Measurements from ENCODE around the gene CBARP. TPM values are rescaled to one million over a fixed set of nuclear protein-coding genes. Genes with fewer than 3 reads are reported as not detected.
A peak's percentile ranks its signal among the peaks of the same experiment; 100 is the strongest.

The CBARP gene
- total and polyA plus RNA-seq, 2 of the 13 experiments (the other 11 are each of a cell fraction or from before 2014, with no cell fraction given), result 1.2 to 1.4 TPM

DNA sequence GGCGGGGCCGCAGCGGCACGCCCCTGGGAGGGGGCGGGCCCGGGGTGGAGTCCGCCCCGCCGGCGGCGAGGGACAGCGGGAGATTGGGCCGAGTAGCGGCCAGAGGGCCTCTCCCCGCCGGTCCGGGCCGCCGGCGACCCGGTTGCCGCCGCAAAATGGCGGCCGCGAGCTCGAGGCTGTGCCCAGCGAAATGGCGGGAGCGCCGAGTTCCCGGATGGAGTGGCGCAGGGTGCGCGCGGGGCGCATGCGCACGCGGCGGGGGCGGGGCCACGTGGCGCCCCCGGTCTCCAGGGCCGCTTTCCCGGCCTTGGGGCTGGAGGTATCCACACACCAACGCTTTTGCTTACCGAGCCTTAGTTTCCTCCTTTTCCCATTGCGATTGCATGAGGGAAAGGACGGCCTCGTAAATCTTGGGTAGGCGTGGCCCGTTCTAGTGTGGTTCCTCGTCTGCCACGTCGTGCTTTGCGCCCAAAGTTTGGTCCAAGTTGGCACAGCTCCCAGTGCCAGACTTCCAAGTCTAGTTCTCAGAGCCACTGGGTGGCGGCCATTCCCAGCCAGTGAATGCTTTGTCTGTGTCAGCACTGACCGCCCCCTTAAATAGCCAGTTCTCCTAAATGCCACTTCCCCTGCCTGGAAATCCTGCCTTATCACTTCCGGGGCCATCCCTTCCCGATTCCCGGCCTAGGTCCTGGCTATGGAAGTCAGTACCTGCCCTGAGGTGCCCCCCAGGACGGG, 31.8 kb upstream of the CBARP start (continued):
- TF ChIP-seq, protein P1, sequence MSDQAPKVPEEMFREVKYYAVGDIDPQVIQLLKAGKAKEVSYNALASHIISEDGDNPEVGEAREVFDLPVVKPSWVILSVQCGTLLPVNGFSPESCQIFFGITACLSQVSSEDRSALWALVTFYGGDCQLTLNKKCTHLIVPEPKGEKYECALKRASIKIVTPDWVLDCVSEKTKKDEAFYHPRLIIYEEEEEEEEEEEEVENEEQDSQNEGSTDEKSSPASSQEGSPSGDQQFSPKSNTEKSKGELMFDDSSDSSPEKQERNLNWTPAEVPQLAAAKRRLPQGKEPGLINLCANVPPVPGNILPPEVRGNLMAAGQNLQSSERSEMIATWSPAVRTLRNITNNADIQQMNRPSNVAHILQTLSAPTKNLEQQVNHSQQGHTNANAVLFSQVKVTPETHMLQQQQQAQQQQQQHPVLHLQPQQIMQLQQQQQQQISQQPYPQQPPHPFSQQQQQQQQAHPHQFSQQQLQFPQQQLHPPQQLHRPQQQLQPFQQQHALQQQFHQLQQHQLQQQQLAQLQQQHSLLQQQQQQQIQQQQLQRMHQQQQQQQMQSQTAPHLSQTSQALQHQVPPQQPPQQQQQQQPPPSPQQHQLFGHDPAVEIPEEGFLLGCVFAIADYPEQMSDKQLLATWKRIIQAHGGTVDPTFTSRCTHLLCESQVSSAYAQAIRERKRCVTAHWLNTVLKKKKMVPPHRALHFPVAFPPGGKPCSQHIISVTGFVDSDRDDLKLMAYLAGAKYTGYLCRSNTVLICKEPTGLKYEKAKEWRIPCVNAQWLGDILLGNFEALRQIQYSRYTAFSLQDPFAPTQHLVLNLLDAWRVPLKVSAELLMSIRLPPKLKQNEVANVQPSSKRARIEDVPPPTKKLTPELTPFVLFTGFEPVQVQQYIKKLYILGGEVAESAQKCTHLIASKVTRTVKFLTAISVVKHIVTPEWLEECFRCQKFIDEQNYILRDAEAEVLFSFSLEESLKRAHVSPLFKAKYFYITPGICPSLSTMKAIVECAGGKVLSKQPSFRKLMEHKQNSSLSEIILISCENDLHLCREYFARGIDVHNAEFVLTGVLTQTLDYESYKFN (CRISPR knock-in tag; conservative IDR thresholded peaks at IDR 0.05), result no peak
- TF ChIP-seq, protein P2, sequence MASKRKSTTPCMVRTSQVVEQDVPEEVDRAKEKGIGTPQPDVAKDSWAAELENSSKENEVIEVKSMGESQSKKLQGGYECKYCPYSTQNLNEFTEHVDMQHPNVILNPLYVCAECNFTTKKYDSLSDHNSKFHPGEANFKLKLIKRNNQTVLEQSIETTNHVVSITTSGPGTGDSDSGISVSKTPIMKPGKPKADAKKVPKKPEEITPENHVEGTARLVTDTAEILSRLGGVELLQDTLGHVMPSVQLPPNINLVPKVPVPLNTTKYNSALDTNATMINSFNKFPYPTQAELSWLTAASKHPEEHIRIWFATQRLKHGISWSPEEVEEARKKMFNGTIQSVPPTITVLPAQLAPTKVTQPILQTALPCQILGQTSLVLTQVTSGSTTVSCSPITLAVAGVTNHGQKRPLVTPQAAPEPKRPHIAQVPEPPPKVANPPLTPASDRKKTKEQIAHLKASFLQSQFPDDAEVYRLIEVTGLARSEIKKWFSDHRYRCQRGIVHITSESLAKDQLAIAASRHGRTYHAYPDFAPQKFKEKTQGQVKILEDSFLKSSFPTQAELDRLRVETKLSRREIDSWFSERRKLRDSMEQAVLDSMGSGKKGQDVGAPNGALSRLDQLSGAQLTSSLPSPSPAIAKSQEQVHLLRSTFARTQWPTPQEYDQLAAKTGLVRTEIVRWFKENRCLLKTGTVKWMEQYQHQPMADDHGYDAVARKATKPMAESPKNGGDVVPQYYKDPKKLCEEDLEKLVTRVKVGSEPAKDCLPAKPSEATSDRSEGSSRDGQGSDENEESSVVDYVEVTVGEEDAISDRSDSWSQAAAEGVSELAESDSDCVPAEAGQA (IDR thresholded peaks at IDR 0.05; ENCODE audit: low read depth), result peak; percentile 90
- TF ChIP-seq, protein P2 (CRISPR knock-in tag; IDR thresholded peaks at IDR 0.05; ENCODE audit: borderline replicate concordance), result no peak
- TF ChIP-seq, protein P3, sequence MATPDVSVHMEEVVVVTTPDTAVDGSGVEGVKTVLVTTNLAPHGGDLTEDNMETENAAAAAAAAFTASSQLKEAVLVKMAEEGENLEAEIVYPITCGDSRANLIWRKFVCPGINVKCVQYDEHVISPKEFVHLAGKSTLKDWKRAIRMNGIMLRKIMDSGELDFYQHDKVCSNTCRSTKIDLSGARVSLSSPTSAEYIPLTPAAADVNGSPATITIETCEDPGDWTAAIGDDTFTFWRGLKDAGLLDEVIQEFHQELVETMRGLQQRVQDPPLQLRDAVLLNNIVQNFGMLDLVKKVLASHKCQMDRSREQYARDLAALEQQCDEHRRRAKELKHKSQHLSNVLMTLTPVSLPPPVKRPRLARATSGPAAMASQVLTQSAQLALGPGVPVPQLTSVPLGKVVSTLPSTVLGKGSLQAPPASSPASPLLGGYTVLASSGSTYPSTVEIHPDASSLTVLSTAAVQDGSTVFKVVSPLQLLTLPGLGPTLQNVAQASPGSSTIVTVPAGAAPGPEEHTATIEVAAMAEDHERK (CRISPR knock-in tag; IDR thresholded peaks at IDR 0.05; ENCODE audit: low read depth), result no peak
- TF ChIP-seq ZNF672 (CRISPR knock-in tag; IDR thresholded peaks at IDR 0.05), result no peak
- no peak for TF ChIP-seq ZNF737 (CRISPR knock-in tag; IDR thresholded peaks at IDR 0.05; ENCODE audit: borderline replicate concordance)
- TF ChIP-seq, protein P4, sequence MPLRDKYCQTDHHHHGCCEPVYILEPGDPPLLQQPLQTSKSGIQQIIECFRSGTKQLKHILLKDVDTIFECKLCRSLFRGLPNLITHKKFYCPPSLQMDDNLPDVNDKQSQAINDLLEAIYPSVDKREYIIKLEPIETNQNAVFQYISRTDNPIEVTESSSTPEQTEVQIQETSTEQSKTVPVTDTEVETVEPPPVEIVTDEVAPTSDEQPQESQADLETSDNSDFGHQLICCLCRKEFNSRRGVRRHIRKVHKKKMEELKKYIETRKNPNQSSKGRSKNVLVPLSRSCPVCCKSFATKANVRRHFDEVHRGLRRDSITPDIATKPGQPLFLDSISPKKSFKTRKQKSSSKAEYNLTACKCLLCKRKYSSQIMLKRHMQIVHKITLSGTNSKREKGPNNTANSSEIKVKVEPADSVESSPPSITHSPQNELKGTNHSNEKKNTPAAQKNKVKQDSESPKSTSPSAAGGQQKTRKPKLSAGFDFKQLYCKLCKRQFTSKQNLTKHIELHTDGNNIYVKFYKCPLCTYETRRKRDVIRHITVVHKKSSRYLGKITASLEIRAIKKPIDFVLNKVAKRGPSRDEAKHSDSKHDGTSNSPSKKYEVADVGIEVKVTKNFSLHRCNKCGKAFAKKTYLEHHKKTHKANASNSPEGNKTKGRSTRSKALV (CRISPR knock-in tag; IDR thresholded peaks at IDR 0.05), result no peak
- TF ChIP-seq SP4 (CRISPR knock-in tag; IDR thresholded peaks at IDR 0.05), result no peak
- peak; percentile 20; the same call in 1 of the 2 replicates for TF ChIP-seq TOE1 (CRISPR knock-in tag; IDR thresholded peaks at IDR 0.05)
- TF ChIP-seq ZNF430 (CRISPR knock-in tag; IDR thresholded peaks at IDR 0.05), result 0 out of 2 replicates have a peak, but pooled peaks have one; percentile 1
- TF ChIP-seq ZNF232 (CRISPR knock-in tag; IDR thresholded peaks at IDR 0.05; ENCODE audit: borderline replicate concordance), result no peak
- no peak for TF ChIP-seq ZNF235 (CRISPR knock-in tag; IDR thresholded peaks at IDR 0.05; ENCODE audit: borderline replicate concordance)
- TF ChIP-seq ZNF441 (CRISPR knock-in tag; IDR thresholded peaks at IDR 0.05; ENCODE audit: borderline replicate concordance), result no peak
- no peak for TF ChIP-seq MAF1 (CRISPR knock-in tag; IDR thresholded peaks at IDR 0.05; ENCODE audit: borderline replicate concordance)
- TF ChIP-seq PHF20 (CRISPR knock-in tag; IDR thresholded peaks at IDR 0.05), result peak; percentile 53; the same call in 1 of the 2 replicates
- no peak for TF ChIP-seq FOXA1 (IDR thresholded peaks at IDR 0.05)
- TF ChIP-seq FOXA1 (CRISPR knock-in tag; IDR thresholded peaks at IDR 0.05), result no peak; the same call in 1 of the 2 replicates
